HCT116 (cell line): Measurements from ENCODE around the gene NAXE. TPM values are rescaled to one million over a fixed set of nuclear protein-coding genes. Genes with fewer than 3 reads are reported as not detected.
"Not testable (repeated sequence)": the region's sequence is repeated elsewhere in the genome, so short reads cannot be mapped to it uniquely, and the experiment has no call there.

Experiments used
- ATAC-seq: fragments of 200-7000 bp; cut with Tn5 transposase; 2 replicates; pipeline ENCODE4 v1.9.1; 2020; ENCODE audit warnings: mild to moderate bottlenecking, moderate library complexity
- BruUV-seq: library from RNA; stranded (reverse); fragments of 400-500 nt; replicated peaks from 2 replicates; lab custom pipeline; 2021; lab: Mats Ljungman, UMichigan
- CTCF ChIA-PET: fragments of 300-600 bp; sonication (Branson Sonifier 250); formaldehyde crosslinking; loops from one replicate; lab custom pipeline; 2021; ENCODE audit warnings: antibody characterized with exemption; lab: Charles Lee
- POLR2A ChIA-PET: fragments of 300-600, 350-600 bp; sonication (Branson Sonifier 250); formaldehyde crosslinking; loops from one replicate; lab custom pipeline; 2021; ENCODE audit warnings: antibody characterized with exemption; lab: Charles Lee
- RAD21 ChIA-PET, 2 experiments: fragments of 300-600 bp; sonication (Branson Sonifier 250); formaldehyde crosslinking; loops; one replicate each; lab custom pipeline; 2023; ENCODE audit warnings: low total read pairs in 2 of 2; ENCODE audit not compliant: uncharacterized antibody in 2 of 2, unreplicated experiment in 2 of 2, low non-redundant PET in 1 of 2; lab: Charles Lee
- DNase-seq: peaks from one replicate; pipeline ENCODE4 v3.0.0-alpha.2; 2010; ENCODE audit warnings: low read depth, low spot score
- H2AFZ ChIP-seq: fragments of 200-600 bp; shearing (Covaris generic), sonication (generic); 2 replicates; pipeline ENCODE4 v1.6.1; 2017; ENCODE audit warnings: low read depth, mixed run types, mixed read lengths, antibody characterized with exemption, low read length; ENCODE audit not compliant: poor library complexity, severe bottlenecking
- H3K27ac ChIP-seq: 2 replicates; pipeline ENCODE4 v1.5.1; 2012; ENCODE audit warnings: low read depth, low read length
- H3K27me3 ChIP-seq: fragments of 200-600 bp; sonication (generic); 2 replicates; pipeline ENCODE4 v1.6.1; 2016; ENCODE audit warnings: mixed run types, low read length, mixed read lengths; ENCODE audit not compliant: insufficient read depth
- H3K36me3 ChIP-seq, 2 experiments: fragments of 200-500 bp in 1 of 2; fragments of 200-600 bp in 1 of 2; sonication (Bioruptor generic) in 1 of 2; sonication (generic) in 1 of 2; 2 replicates each; pipeline versions ENCODE4 v1.5.1 to v1.6.1; 2014 to 2016; ENCODE audit warnings: low read length in 2 of 2, inconsistent platforms in 1 of 2, mixed read lengths in 1 of 2, mixed run types in 1 of 2; ENCODE audit not compliant: insufficient read depth in 2 of 2, control insufficient read depth in 1 of 2
- H3K4me1 ChIP-seq, 2 experiments: fragments of 200-600 bp in 1 of 2; sonication (generic) in 1 of 2; 2 replicates each; pipeline versions ENCODE4 v1.5.1 to v1.6.1; 2012 to 2017; ENCODE audit warnings: low read length in 2 of 2, inconsistent platforms in 1 of 2, mild to moderate bottlenecking in 1 of 2, mixed read lengths in 1 of 2, mixed run types in 1 of 2, moderate library complexity in 1 of 2; ENCODE audit not compliant: insufficient read depth in 2 of 2, control insufficient read depth in 1 of 2
- H3K4me2 ChIP-seq: fragments of 200-600 bp; sonication (generic); 2 replicates; pipeline ENCODE4 v1.6.1; 2017; ENCODE audit warnings: mixed run types, low read length, mixed read lengths
- H3K4me3 ChIP-seq, 2 experiments: fragments of 200-600 bp in 1 of 2; sonication (generic) in 1 of 2; replicated peaks in 1 of 2; 2 replicates each; pipeline ENCODE4 v1.5.1; 2011 to 2016; ENCODE audit warnings: low read length in 2 of 2, control low read depth in 1 of 2, low read depth in 1 of 2, mild to moderate bottlenecking in 1 of 2, mixed read lengths in 1 of 2, mixed run types in 1 of 2
- H3K79me2 ChIP-seq: fragments of 200-600 bp; sonication (generic); 2 replicates; pipeline ENCODE4 v1.6.1; 2017; ENCODE audit warnings: mild to moderate bottlenecking, mixed run types, low read length, moderate library complexity, mixed read lengths; ENCODE audit not compliant: insufficient read depth
- H3K9ac ChIP-seq: fragments of 200-600 bp; sonication (generic); 2 replicates; pipeline ENCODE4 v1.6.1; 2016; ENCODE audit warnings: low read length, mixed read lengths
- H3K9me2 ChIP-seq: fragments of 200-600 bp; sonication (generic), shearing (Covaris generic); 2 replicates; pipeline ENCODE4 v1.6.1; 2017; ENCODE audit warnings: mixed run types, mild to moderate bottlenecking, moderate library complexity; ENCODE audit not compliant: insufficient read depth
- H3K9me3 ChIP-seq, 2 experiments: fragments of 200-500 bp in 1 of 2; fragments of 200-600 bp in 1 of 2; sonication (Bioruptor generic) in 1 of 2; sonication (generic) in 1 of 2; 2 replicates each; pipeline ENCODE4 v1.6.1; 2014 to 2017; ENCODE audit warnings: low read length in 2 of 2, mixed read lengths in 2 of 2, inconsistent platforms in 1 of 2, low read depth in 1 of 2, mild to moderate bottlenecking in 1 of 2, mixed run types in 1 of 2, moderate library complexity in 1 of 2; ENCODE audit not compliant: control insufficient read depth in 1 of 2, insufficient read depth in 1 of 2
- H4K20me1 ChIP-seq: fragments of 200-600 bp; sonication (generic), shearing (Covaris generic); 2 replicates; pipeline ENCODE4 v1.6.1; 2017; ENCODE audit warnings: mixed run types, mild to moderate bottlenecking, moderate library complexity; ENCODE audit not compliant: insufficient read depth
- EZH2phosphoT487 ChIP-seq: fragments of 200-600 bp; IDR thresholded peaks from 2 replicates; pipeline ENCODE4 v1.6.1; 2018; ENCODE audit warnings: antibody characterized with exemption, borderline replicate concordance
- POLR2A ChIP-seq: IDR thresholded peaks from 2 replicates; pipeline ENCODE4 v1.7.0; 2011; ENCODE audit warnings: borderline replicate concordance; ENCODE audit not compliant: insufficient read depth, insufficient read length; ENCODE audit errors: extremely low read depth
- POLR2AphosphoS5 ChIP-seq: IDR thresholded peaks from 2 replicates; pipeline ENCODE4 v1.6.1; 2011; ENCODE audit warnings: mild to moderate bottlenecking, low read depth, low read length, moderate library complexity
- REST ChIP-seq: IDR thresholded peaks from 2 replicates; pipeline ENCODE4 v1.6.1; 2012; ENCODE audit warnings: low read depth
- SIN3A ChIP-seq: IDR thresholded peaks from 2 replicates; pipeline ENCODE4 v1.6.1; 2012; ENCODE audit warnings: low read depth
- YY1 ChIP-seq: IDR thresholded peaks from 2 replicates; pipeline ENCODE4 v1.6.1; 2011; ENCODE audit warnings: low read length, low read depth, moderate library complexity, mild to moderate bottlenecking; ENCODE audit not compliant: insufficient replicate concordance; ENCODE audit errors: extremely low read depth
- ZNF274 ChIP-seq: fragments of 200-500 bp; sonication (Bioruptor generic); IDR thresholded peaks from 2 replicates; pipeline ENCODE4 v1.6.1; 2014; ENCODE audit warnings: mild to moderate bottlenecking, low read depth, low read length, inconsistent platforms
- intact Hi-C: fragments of 100-400 bp; cut with micrococcal nuclease; formaldehyde crosslinking; loops from 2 replicates; pipeline ENCODE4 v1.10.0; 2022
- total RNA-seq: library from RNA; stranded (reverse); gene quantifications from one replicate; pipeline ENCODE4 v1.2.1, GENCODE V29; 2021; ENCODE audit not compliant: unreplicated experiment

The NAXE gene
- total RNA-seq, 1 experiment from 2014 or later = 139 TPM

- no peaks in the 10 kb centered on the region for H3K36me3 ChIP-seq
Observed at GRCh38 chr1:156586323-156586722, 5.3 kb upstream of the NAXE start.

GRCh38 chr1:156586892-156587477 lies 4.6 kb upstream of the NAXE start:
- ChIA-PET RAD21 (interaction anchor here (0.6 to 0.9 kb wide), 2 partner anchors 21 to 201 kb away, joined by 3 to 4 read pairs; no protein-coding TSS in a partner anchor), CTCF (interaction anchor here (0.9 to 3.0 kb wide), 4 partner anchors 18 to 30 kb away, joined by 3 to 19 read pairs (median 3); no protein-coding TSS in a partner anchor), POLR2A (interaction anchor here (0.6 to 0.7 kb wide), 2 partner anchors 14 to 16 kb away, joined by 3 read pairs; partner anchors contain the start of gene GPATCH4)
- Histone ChIP-seq H3K27me3 (no peaks in the 10 kb centered on the region), H3K36me3 (no peaks in the 10 kb centered on the region), H3K9me3 (no peaks in the 10 kb centered on the region), H3K4me3 (peak overlapping the region in 1 of 2 experiments; percentile 17; a peak in 2 of 4 replicates), H3K27ac (no peak overlapping the region), H3K4me1 (peaks cover 11 to 38% of the 10 kb centered on the region in 2 experiments), H3K9ac (no peak overlapping the region), H3K79me2 (peaks cover 4% of the 10 kb centered on the region; the same call in 1 of the 2 replicates), H3K4me2 (peak overlapping the region; percentile 30; the same call in 1 of the 2 replicates), H3K9me2 (no peaks in the 10 kb centered on the region), H4K20me1 (no peaks in the 10 kb centered on the region), H2AFZ (no peak overlapping the region)
- intact Hi-C loops = no loop called here
- TF ChIP-seq POLR2AphosphoS5 (peak; percentile 33; the same call in 1 of the 2 replicates), REST (no peak)
- ATAC-seq (peak; percentile 18; the same call in 1 of the 2 replicates), DNase-seq (no peak)
- BruUV-seq = no TSS peak

More at GRCh38 chr1:156586323-156586722, 5.3 kb upstream of the NAXE start:
- Histone ChIP-seq H4K20me1 (no peaks in the 10 kb centered on the region), H3K4me1 (peaks cover 11 to 37% of the 10 kb centered on the region in 2 experiments), H3K9ac (no peak overlapping the region), H3K79me2 (no peaks in the 10 kb centered on the region), H3K4me2 (peak overlapping the region; percentile 30; the same call in 1 of the 2 replicates), H3K9me3 (no peaks in the 10 kb centered on the region), H3K27ac (no peak overlapping the region), H3K4me3 (peak overlapping the region in 1 of 2 experiments; percentile 17; a peak in 2 of 4 replicates), H3K27me3 (no peaks in the 10 kb centered on the region), H3K9me2 (no peaks in the 10 kb centered on the region), H2AFZ (no peak overlapping the region)
- ChIA-PET POLR2A (no interaction called here), RAD21 (interaction anchor here in 1 of 2 experiments (0.9 kb wide), 1 partner anchor 22 kb away, joined by 3 read pairs; no protein-coding TSS in a partner anchor), CTCF (interaction anchor here (0.7 to 3.0 kb wide), 5 partner anchors 19 to 140 kb away, joined by 3 to 19 read pairs (median 3); no protein-coding TSS in a partner anchor)
- no peak for ATAC-seq
- no peak for DNase-seq
- no peak for TF ChIP-seq SIN3A
- TF ChIP-seq YY1 = no peak
- TF ChIP-seq EZH2phosphoT487 = no peak
- TF ChIP-seq ZNF274 = no peak
- no peak for TF ChIP-seq POLR2A
- BruUV-seq = TSS peak; percentile 40
- intact Hi-C loops = no loop called here

GRCh38 chr1:156587927-156588326 lies 3.6 kb upstream of the NAXE start:
- CTCF ChIA-PET, RAD21 ChIA-PET, H3K27me3 ChIP-seq, intact Hi-C loops, H3K9me2 ChIP-seq, H3K4me3 ChIP-seq, H3K27ac ChIP-seq, H3K9ac ChIP-seq, ATAC-seq, H3K36me3 ChIP-seq, DNase-seq, BruUV-seq, H3K4me2 ChIP-seq, H2AFZ ChIP-seq, H4K20me1 ChIP-seq, H3K9me3 ChIP-seq, POLR2A ChIA-PET: not testable (repeated sequence)
- H3K79me2 ChIP-seq = peaks cover 12% of the 10 kb centered on the region; the same call in 1 of the 2 replicates
- peaks cover 15 to 46% of the 10 kb centered on the region in 2 experiments for H3K4me1 ChIP-seq
